Stimulated activated memory B cell treated with anti-CD40 and anti-IgM and Interleukin-4, amounts not matched to agents 10 μg/mL and 1 μg/mL and 100 μg/mL, for 72 hours (primary cell): ENCODE measurements around the gene NDOR1.
"Not testable (repeated sequence)": the region's sequence is repeated elsewhere in the genome, so short reads cannot be mapped to it uniquely, and the experiment has no call there.

Experiments used
- ATAC-seq: fragments of 150-1000 bp; cut with Tn5 transposase; 2 replicates; pipeline ENCODE4 v1.10.0; 2021
- H3K27ac Mint-ChIP-seq: one replicate; pipeline ENCODE4 v1.8.0; 2022; ENCODE audit warnings: mild to moderate bottlenecking, mixed read lengths
- H3K27me3 Mint-ChIP-seq: one replicate; pipeline ENCODE4 v1.8.0; 2022; ENCODE audit warnings: mixed read lengths
- H3K36me3 Mint-ChIP-seq: one replicate; pipeline ENCODE4 v1.8.0; 2022; ENCODE audit warnings: mixed read lengths
- H3K4me1 Mint-ChIP-seq: one replicate; pipeline ENCODE4 v1.8.0; 2022; ENCODE audit warnings: mixed read lengths
- H3K4me3 Mint-ChIP-seq: one replicate; pipeline ENCODE4 v1.8.0; 2022; ENCODE audit warnings: mild to moderate bottlenecking, moderate library complexity, mixed read lengths
- H3K9me3 Mint-ChIP-seq: one replicate; pipeline ENCODE4 v1.8.0; 2022; ENCODE audit warnings: mixed read lengths

The NDOR1 gene

GRCh38 chr9:137254624-137255447, 49.3 kb downstream of the NDOR1 start, which contains the start of gene NELFB:
TSS of gene NELFB (plus strand) at chr9:137255327.
- no peaks in the 10 kb centered on the region for H3K27me3 Mint-ChIP-seq
- H3K27ac Mint-ChIP-seq: peak within 1 kb of the TSS; percentile 29
- H3K4me3 Mint-ChIP-seq: peak within 1 kb of the TSS; percentile 83
- H3K36me3 Mint-ChIP-seq: no peaks in the 10 kb centered on the region
- peaks cover 32% of the 10 kb centered on the region for H3K4me1 Mint-ChIP-seq
- ATAC-seq: peak; percentile 91
- no peaks in the 10 kb centered on the region for H3K9me3 Mint-ChIP-seq

GRCh38 chr9:137255448-137256114, 50.1 kb downstream of the NDOR1 start:
- peak overlapping the region; percentile 12 for H3K27ac Mint-ChIP-seq
- H3K36me3 Mint-ChIP-seq: no peaks in the 10 kb centered on the region
- peak overlapping the region; percentile 83 for H3K4me3 Mint-ChIP-seq
- no peaks in the 10 kb centered on the region for H3K9me3 Mint-ChIP-seq
- no peaks in the 10 kb centered on the region for H3K27me3 Mint-ChIP-seq
- peaks cover 32% of the 10 kb centered on the region for H3K4me1 Mint-ChIP-seq
- no peak for ATAC-seq

GRCh38 chr9:137256362-137256761, 50.9 kb downstream of the NDOR1 start:
- H3K9me3 Mint-ChIP-seq: no peaks in the 10 kb centered on the region
- ATAC-seq: no peak
- H3K27ac Mint-ChIP-seq: no peak overlapping the region
- peaks cover 1% of the 10 kb centered on the region for H3K36me3 Mint-ChIP-seq
- peak overlapping the region; percentile 83 for H3K4me3 Mint-ChIP-seq
- H3K4me1 Mint-ChIP-seq: peaks cover 32% of the 10 kb centered on the region
- no peaks in the 10 kb centered on the region for H3K27me3 Mint-ChIP-seq

GRCh38 chr9:137256856-137257255, 51.4 kb downstream of the NDOR1 start:
- H3K27ac Mint-ChIP-seq: no peak overlapping the region
- ATAC-seq: no peak
- peak overlapping the region; percentile 9 for H3K4me3 Mint-ChIP-seq
- H3K4me1 Mint-ChIP-seq: peaks cover 37% of the 10 kb centered on the region
- H3K27me3 Mint-ChIP-seq: no peaks in the 10 kb centered on the region
- H3K9me3 Mint-ChIP-seq: no peaks in the 10 kb centered on the region
- H3K36me3 Mint-ChIP-seq: peaks cover 6% of the 10 kb centered on the region

- ATAC-seq, H3K27me3 Mint-ChIP-seq, H3K9me3 Mint-ChIP-seq, H3K4me3 Mint-ChIP-seq, H3K4me1 Mint-ChIP-seq: not testable (repeated sequence)
- Mint-ChIP-seq H3K27ac (peak overlapping the region; percentile 46), H3K36me3 (peaks cover 28% of the 10 kb centered on the region)
Measured at GRCh38 chr9:137262173-137262908, 56.8 kb downstream of the NDOR1 start.

GRCh38 chr9:137262909-137263285, 57.4 kb downstream of the NDOR1 start:
- Mint-ChIP-seq H3K4me3 (no peak overlapping the region), H3K4me1 (peaks cover 12% of the 10 kb centered on the region), H3K36me3 (peaks cover 34% of the 10 kb centered on the region), H3K9me3 (no peaks in the 10 kb centered on the region), H3K27me3 (no peaks in the 10 kb centered on the region), H3K27ac (no peak overlapping the region)
- ATAC-seq: no peak

GRCh38 chr9:137263506-137263905, 58.0 kb downstream of the NDOR1 start:
- Mint-ChIP-seq H3K4me1 (peaks cover 19% of the 10 kb centered on the region), H3K36me3 (peaks cover 40% of the 10 kb centered on the region), H3K27ac (no peak overlapping the region), H3K4me3 (no peak overlapping the region), H3K27me3 (no peaks in the 10 kb centered on the region), H3K9me3 (peaks cover under 1% of the 10 kb centered on the region)
- ATAC-seq: no peak

GRCh38 chr9:137264067-137264466, 58.6 kb downstream of the NDOR1 start:
- Mint-ChIP-seq H3K4me1 (peaks cover 24% of the 10 kb centered on the region), H3K9me3 (peaks cover 3% of the 10 kb centered on the region), H3K36me3 (peaks cover 45% of the 10 kb centered on the region), H3K4me3 (no peak overlapping the region), H3K27me3 (no peaks in the 10 kb centered on the region), H3K27ac (no peak overlapping the region)
- ATAC-seq: no peak

GRCh38 chr9:137265496-137266161, 60.1 kb downstream of the NDOR1 start:
- no peaks in the 10 kb centered on the region for H3K27me3 Mint-ChIP-seq
- H3K27ac Mint-ChIP-seq: no peak overlapping the region

GRCh38 chr9:137266162-137266527, 60.6 kb downstream of the NDOR1 start:
- no peak for ATAC-seq
- peaks cover 54% of the 10 kb centered on the region for H3K36me3 Mint-ChIP-seq
- peaks cover 39% of the 10 kb centered on the region for H3K4me1 Mint-ChIP-seq
- no peaks in the 10 kb centered on the region for H3K27me3 Mint-ChIP-seq
- H3K4me3 Mint-ChIP-seq: no peak overlapping the region
- peak overlapping the region; percentile 37 for H3K27ac Mint-ChIP-seq
- H3K9me3 Mint-ChIP-seq: peaks cover 3% of the 10 kb centered on the region

More at GRCh38 chr9:137265496-137266161, 60.1 kb downstream of the NDOR1 start:
- no peak for ATAC-seq
- Mint-ChIP-seq H3K36me3 (peaks cover 54% of the 10 kb centered on the region), H3K9me3 (peaks cover 3% of the 10 kb centered on the region), H3K4me1 (peaks cover 35% of the 10 kb centered on the region), H3K4me3 (no peak overlapping the region)
